KBM-7 (cell line): ENCODE measurements around the gene BSN.
"Not testable (repeated sequence)": the region's sequence is repeated elsewhere in the genome, so short reads cannot be mapped to it uniquely, and the experiment has no call there.

Experiments used
- DNase-seq: peaks from one replicate; pipeline ENCODE4 v3.0.0-alpha.2; 2015
- in situ Hi-C: fragments of 300-500 bp; cut with MboI; formaldehyde crosslinking; loops from 2 replicates; pipeline ENCODE4 v1.14.3; 2020; ENCODE audit warnings: low sequenced_read_pairs, low pct_unique_long_range_greater_than_20kb, mixed read lengths

BSN gene

GRCh38 chr3:49684453-49684852, 130.2 kb downstream of the BSN start:
- in situ Hi-C loops, DNase-seq: not testable (repeated sequence)

- DNase-seq, in situ Hi-C loops: not testable (repeated sequence)
Measured at GRCh38 chr3:49685103-49685502, 130.8 kb downstream of the BSN start.

- in situ Hi-C loops, DNase-seq: not testable (repeated sequence)
Measured at GRCh38 chr3:49685846-49686245, 131.6 kb downstream of the BSN start.

- not testable (repeated sequence) for DNase-seq
Measured at GRCh38 chr3:49686346-49686745, 132.1 kb downstream of the BSN start.

GRCh38 chr3:49686769-49687423, 132.6 kb downstream of the BSN start:
- DNase-seq, in situ Hi-C loops: not testable (repeated sequence)

More at GRCh38 chr3:49686346-49686745, 132.1 kb downstream of the BSN start:
- in situ Hi-C loops: not testable (repeated sequence)

GRCh38 chr3:49687424-49687795, 133.1 kb downstream of the BSN start:
- in situ Hi-C loops, DNase-seq: not testable (repeated sequence)

GRCh38 chr3:49688338-49689045, 134.2 kb downstream of the BSN start:
- DNase-seq, in situ Hi-C loops: not testable (repeated sequence)

GRCh38 chr3:49689046-49689907, 135.0 kb downstream of the BSN start, which contains the start of the genes MST1 and RNF123:
Gene MST1, minus strand, starts transcription at chr3:49689474. Its CDS starts 783 bp downstream, at chr3:49688691.
Gene RNF123, plus strand, starts transcription at chr3:49689557. Its CDS starts 1,609 bp downstream, at chr3:49691166.
- DNase-seq: peak; percentile 92
- in situ Hi-C loops: no loop called here

- DNase-seq, in situ Hi-C loops: not testable (repeated sequence)
Measured at GRCh38 chr3:49689908-49690624, 135.8 kb downstream of the BSN start.

- in situ Hi-C loops, DNase-seq: not testable (repeated sequence)
Measured at GRCh38 chr3:49690856-49691255, 136.6 kb downstream of the BSN start.

GRCh38 chr3:49691481-49691880, 137.2 kb downstream of the BSN start:
- in situ Hi-C loops, DNase-seq: not testable (repeated sequence)

- DNase-seq, in situ Hi-C loops: not testable (repeated sequence)
Measured at GRCh38 chr3:49694409-49695070, 140.3 kb downstream of the BSN start.

- DNase-seq, in situ Hi-C loops: not testable (repeated sequence)
Measured at GRCh38 chr3:49695350-49696015, 141.2 kb downstream of the BSN start.

- in situ Hi-C loops: no loop called here
- no peak for DNase-seq
Measured at GRCh38 chr3:49699281-49699979, 145.2 kb downstream of the BSN start.

GRCh38 chr3:49700014-49700413, 145.7 kb downstream of the BSN start:
- in situ Hi-C loops: no loop called here
- no peak for DNase-seq

GRCh38 chr3:49700453-49701128, 146.3 kb downstream of the BSN start:
- no peak for DNase-seq
- in situ Hi-C loops: no loop called here
